GM23338 (cell line): ENCODE measurements around the gene FBLN5. TPM values are rescaled to one million over a fixed set of nuclear protein-coding genes. Genes with fewer than 3 reads are reported as not detected.

ENCODE experiments used
- ATAC-seq: fragments of 200-7000 bp; cut with Tn5 transposase; 3 replicates; pipeline ENCODE4 v1.9.1; 2020
- DNase-seq: peaks from one replicate; pipeline ENCODE4 v3.0.0-alpha.2; 2015; ENCODE audit warnings: low spot score
- H2AFZ ChIP-seq: fragments of 200-600 bp; sonication (generic); 2 replicates; pipeline ENCODE4 v1.8.0; 2016; ENCODE audit warnings: antibody characterized with exemption, mild to moderate bottlenecking, moderate library complexity
- H3F3A ChIP-seq: fragments of 200-600 bp; sonication (generic); replicated peaks from 2 replicates; pipeline ENCODE4 v1.8.0; 2017; ENCODE audit warnings: antibody characterized with exemption, mixed run types, low read depth
- H3K27ac ChIP-seq: fragments of 200-600 bp; sonication (generic); 2 replicates; pipeline ENCODE4 v1.6.1; 2016; ENCODE audit warnings: low read depth
- H3K27me3 ChIP-seq: fragments of 200-600 bp; sonication (generic); 2 replicates; pipeline ENCODE4 v1.8.0; 2016; ENCODE audit warnings: mild to moderate bottlenecking, mixed run types, moderate library complexity; ENCODE audit not compliant: insufficient read depth
- H3K36me3 ChIP-seq: fragments of 200-600 bp; sonication (generic); 2 replicates; pipeline ENCODE4 v1.8.0; 2016; ENCODE audit warnings: mild to moderate bottlenecking; ENCODE audit not compliant: insufficient read depth
- H3K4me1 ChIP-seq: fragments of 200-600 bp; sonication (generic); 2 replicates; pipeline ENCODE4 v1.8.0; 2016; ENCODE audit warnings: mild to moderate bottlenecking, moderate library complexity; ENCODE audit not compliant: insufficient read depth
- H3K4me2 ChIP-seq: fragments of 200-600 bp; sonication (generic); 2 replicates; pipeline ENCODE4 v1.7.1; 2017; ENCODE audit warnings: mixed run types
- H3K4me3 ChIP-seq: fragments of 200-600 bp; sonication (generic); 2 replicates; pipeline ENCODE4 v1.6.1; 2016; ENCODE audit warnings: mixed run types
- H3K79me2 ChIP-seq: fragments of 200-600 bp; sonication (generic); replicated peaks from 2 replicates; pipeline ENCODE4 v1.8.0; 2017; ENCODE audit warnings: mild to moderate bottlenecking; ENCODE audit not compliant: insufficient read depth
- H3K9me2 ChIP-seq: fragments of 200-600 bp; sonication (generic); 2 replicates; pipeline ENCODE4 v1.8.0; 2017; ENCODE audit not compliant: insufficient read depth
- H4K20me1 ChIP-seq: fragments of 200-600 bp; sonication (generic); replicated peaks from 2 replicates; pipeline ENCODE4 v1.8.0; 2017; ENCODE audit warnings: mild to moderate bottlenecking; ENCODE audit not compliant: insufficient read depth
- H3K27ac Mint-ChIP-seq: 2 replicates; pipeline ENCODE4 v1.8.0; 2020; ENCODE audit warnings: inconsistent platforms, mild to moderate bottlenecking, moderate library complexity, mixed read lengths
- H3K27me3 Mint-ChIP-seq: 3 replicates; pipeline ENCODE4 v1.8.0; 2022; ENCODE audit warnings: low read depth, mild to moderate bottlenecking, moderate library complexity, mixed read lengths, inconsistent platforms; ENCODE audit not compliant: insufficient read depth, poor library complexity
- H3K36me3 Mint-ChIP-seq: 3 replicates; pipeline ENCODE4 v1.8.0; 2021; ENCODE audit warnings: low read depth, mild to moderate bottlenecking, inconsistent platforms, moderate library complexity, mixed read lengths
- H3K4me1 Mint-ChIP-seq: 3 replicates; pipeline ENCODE4 v1.8.0; 2020; ENCODE audit warnings: mild to moderate bottlenecking, inconsistent platforms, mixed read lengths
- H3K4me3 Mint-ChIP-seq: 3 replicates; pipeline ENCODE4 v1.8.0; 2021; ENCODE audit warnings: moderate library complexity, mild to moderate bottlenecking, inconsistent platforms, mixed read lengths
- H3K9me3 Mint-ChIP-seq: 3 replicates; pipeline ENCODE4 v1.8.0; 2020; ENCODE audit warnings: moderate library complexity, mild to moderate bottlenecking, inconsistent platforms, mixed read lengths
- CREB1 ChIP-seq: fragments of 250-450 bp; sonication (Bioruptor Pico); IDR thresholded peaks from 2 replicates; pipeline ENCODE4 v1.5.0; 2020; ENCODE audit warnings: low read depth, mild to moderate bottlenecking, moderate library complexity
- CTCF ChIP-seq, 2 experiments: fragments of 200-600 bp in 1 of 2; sonication (generic) in 1 of 2; conservative IDR thresholded peaks; 2 replicates each; pipeline versions ENCODE4 v1.5.1 to v1.6.1; 2016 to 2017; ENCODE audit warnings: antibody characterized with exemption in 2 of 2, low read depth in 2 of 2, mild to moderate bottlenecking in 2 of 2, moderate library complexity in 1 of 2
- JUNB ChIP-seq: IDR thresholded peaks from one replicate; pipeline ENCODE4 v1.6.1; 2016; ENCODE audit warnings: antibody characterized with exemption; ENCODE audit not compliant: unreplicated experiment
- NANOG ChIP-seq: IDR thresholded peaks from 2 replicates; pipeline ENCODE4 v1.6.1; 2016; ENCODE audit warnings: antibody characterized with exemption, borderline replicate concordance
- POLR2AphosphoS5 ChIP-seq: IDR thresholded peaks from 2 replicates; pipeline ENCODE4 v1.6.1; 2016; ENCODE audit warnings: antibody characterized with exemption, low read depth
- REST ChIP-seq: IDR thresholded peaks from one replicate; pipeline ENCODE4 v1.6.1; 2018; ENCODE audit warnings: antibody characterized with exemption; ENCODE audit not compliant: unreplicated experiment
- ZNF114 ChIP-seq: fragments of 250-450 bp; sonication (Bioruptor Pico); IDR thresholded peaks from 2 replicates; pipeline ENCODE4 v1.5.0; 2020; ENCODE audit warnings: mild to moderate bottlenecking, moderate library complexity
- ZNF331 ChIP-seq: fragments of 250-450 bp; sonication (Bioruptor Pico); IDR thresholded peaks from 2 replicates; pipeline ENCODE4 v1.5.0; 2020; ENCODE audit warnings: low read depth, mild to moderate bottlenecking, moderate library complexity
- ZNF462 ChIP-seq: fragments of 250-450 bp; sonication (Bioruptor Pico); IDR thresholded peaks from 2 replicates; pipeline ENCODE4 v1.5.0; 2020; ENCODE audit warnings: mild to moderate bottlenecking, moderate library complexity
- polyA plus RNA-seq: library from polyadenylated mRNA; unstranded; fragments of >200 nt; fragmentation: Nextera tagmentation; extraction: Ambion mirVana; gene quantifications from 2 replicates; pipeline ENCODE4 v1.2.1, GENCODE V29; 2016
- total RNA-seq: library from RNA; depleted of rRNA; stranded (reverse); fragments of >200 nt; shearing (Covaris generic); gene quantifications from 2 replicates; pipeline ENCODE4 v1.2.3, GENCODE V29; 2014

The FBLN5 gene
- total and polyA plus RNA-seq, 2 experiments from 2014 or later: 4.3 to 4.9 TPM

GRCh38 chr14:91883753-91884152 lies 63.7 kb downstream of the FBLN5 start:
- Mint-ChIP-seq H3K4me3 (no peak overlapping the region), H3K36me3 (no peaks in the 10 kb centered on the region), H3K27ac (no peak overlapping the region), H3K4me1 (no peaks in the 10 kb centered on the region), H3K27me3 (no peaks in the 10 kb centered on the region), H3K9me3 (no peaks in the 10 kb centered on the region)
- Histone ChIP-seq H3K27ac (no peak overlapping the region), H3K9me2 (no peaks in the 10 kb centered on the region), H3K36me3 (no peaks in the 10 kb centered on the region), H3K79me2 (no peaks in the 10 kb centered on the region), H3K27me3 (no peaks in the 10 kb centered on the region), H3K4me1 (no peaks in the 10 kb centered on the region), H2AFZ (no peak overlapping the region), H4K20me1 (no peaks in the 10 kb centered on the region), H3F3A (no peaks in the 10 kb centered on the region), H3K4me3 (no peak overlapping the region), H3K4me2 (no peak overlapping the region)
- no peak for TF ChIP-seq JUNB
- TF ChIP-seq ZNF331 (CRISPR knock-in tag): no peak
- TF ChIP-seq CTCF (conservative IDR thresholded peaks at IDR 0.05; ENCODE audit: low read depth in 2 of 2): no peak
- TF ChIP-seq POLR2AphosphoS5: no peak
- TF ChIP-seq REST: no peak
- no peak for TF ChIP-seq ZNF114 (CRISPR knock-in tag)
- no peak for TF ChIP-seq NANOG
- no peak for TF ChIP-seq ZNF462 (CRISPR knock-in tag)
- TF ChIP-seq CREB1 (CRISPR knock-in tag): no peak
- ATAC-seq (no peak), DNase-seq (no peak)
